Measurements from ENCODE around the gene USH2A. TPM values are rescaled to one million over a fixed set of nuclear protein-coding genes. Genes with fewer than 3 reads are reported as not detected.

Gene USH2A
- total RNA-seq, 1 experiment from 2014 or later, result not detected

DNA sequence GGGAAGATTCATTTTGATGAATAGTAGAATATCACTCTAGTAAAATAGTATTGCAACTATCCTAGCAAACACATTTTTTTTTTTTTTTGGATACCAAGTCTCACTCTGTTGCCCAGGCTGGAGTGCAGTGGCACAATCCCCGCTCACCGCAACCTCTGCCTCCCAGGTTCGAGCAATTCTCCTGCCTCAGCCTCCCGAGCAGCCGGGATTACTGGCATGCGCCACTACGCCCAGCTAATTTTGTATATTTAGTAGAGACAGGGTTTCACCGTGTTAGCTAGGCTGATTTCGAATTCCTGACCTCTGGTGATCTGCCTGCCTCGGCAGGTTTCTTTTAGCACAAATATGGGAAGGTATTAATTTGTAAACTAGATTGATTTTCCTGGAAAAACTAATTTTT lies 822.4 kb downstream of the USH2A start:
- no peak for DNase-seq (ENCODE audit: low spot score)

DNA sequence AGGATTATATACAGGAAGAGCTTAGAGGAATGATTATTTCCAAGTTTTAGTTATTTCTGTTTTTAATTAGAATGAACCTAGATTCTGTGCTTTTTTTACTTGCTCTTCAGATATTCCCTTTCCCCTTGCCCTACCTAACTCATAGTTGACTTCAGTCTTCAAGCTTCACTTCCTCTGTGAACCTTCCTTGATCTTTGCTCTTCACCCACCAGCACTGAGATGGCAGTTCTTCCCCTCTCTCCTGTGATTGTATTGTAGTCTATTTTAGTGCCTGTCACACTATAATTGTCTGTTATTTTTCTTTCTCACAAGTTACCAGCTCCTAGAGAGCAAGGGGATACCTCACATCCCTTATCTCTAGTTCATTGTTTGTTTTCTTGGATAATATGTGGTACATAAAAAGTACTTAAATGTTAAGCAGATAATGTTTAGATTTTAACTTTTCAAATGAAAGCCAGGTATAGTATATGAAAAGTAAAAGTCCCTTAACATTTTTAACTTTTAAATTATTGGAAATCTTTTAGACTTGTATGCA lies 822.9 kb downstream of the USH2A start:
- no peak for DNase-seq (ENCODE audit: low spot score)

DNA sequence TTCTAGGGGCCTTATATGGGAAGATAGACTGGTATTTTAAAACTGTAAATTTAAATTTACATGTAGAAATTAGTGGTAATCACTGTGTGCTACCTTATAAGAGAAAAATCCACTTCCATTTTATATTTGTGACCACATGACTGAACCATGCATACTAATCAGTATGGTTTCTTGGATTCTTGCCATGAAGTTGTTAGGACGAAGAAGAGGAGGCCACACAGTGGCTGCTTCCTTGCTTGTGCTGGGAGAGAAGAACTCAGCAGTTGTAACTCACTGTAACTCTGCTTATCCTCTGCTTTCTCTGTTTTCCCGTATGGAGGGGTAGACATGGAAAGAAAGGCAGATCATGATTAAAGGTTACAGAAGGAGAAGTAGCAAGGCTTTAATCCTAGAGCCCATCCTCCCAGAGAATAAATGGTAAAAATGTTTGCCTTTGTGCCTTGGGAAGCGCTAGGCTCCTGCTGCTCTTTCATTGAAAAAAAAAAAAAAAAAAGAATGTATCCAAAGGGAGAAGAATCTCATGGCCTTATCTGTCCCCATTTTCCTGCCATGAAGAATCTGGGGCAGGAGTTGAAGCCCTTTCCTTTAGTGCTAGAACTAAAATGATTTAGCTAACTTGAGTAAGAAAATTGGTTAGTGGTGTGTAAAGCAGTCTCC lies 823.7 kb downstream of the USH2A start:
- no peak for DNase-seq (ENCODE audit: low spot score)

DNA sequence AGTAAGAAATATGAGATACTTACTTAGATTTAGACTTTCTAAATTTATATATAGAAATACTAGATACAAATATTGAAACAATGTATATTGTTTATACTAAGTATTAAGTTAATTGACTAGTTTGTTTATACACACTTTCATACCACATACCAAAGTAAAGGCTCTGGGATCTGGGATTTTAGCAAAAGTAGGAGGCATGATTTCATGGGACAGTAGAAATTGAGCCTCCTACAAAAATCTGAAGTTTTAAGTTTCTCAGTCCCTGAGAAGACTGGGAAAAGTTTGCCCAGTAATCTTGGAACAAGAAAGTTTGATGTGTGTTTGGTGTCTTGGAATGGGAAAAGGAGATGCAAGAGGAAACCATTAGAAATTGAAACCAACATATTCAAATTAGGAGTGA lies 825.3 kb downstream of the USH2A start:
- no peak for DNase-seq (ENCODE audit: low spot score)

DNA sequence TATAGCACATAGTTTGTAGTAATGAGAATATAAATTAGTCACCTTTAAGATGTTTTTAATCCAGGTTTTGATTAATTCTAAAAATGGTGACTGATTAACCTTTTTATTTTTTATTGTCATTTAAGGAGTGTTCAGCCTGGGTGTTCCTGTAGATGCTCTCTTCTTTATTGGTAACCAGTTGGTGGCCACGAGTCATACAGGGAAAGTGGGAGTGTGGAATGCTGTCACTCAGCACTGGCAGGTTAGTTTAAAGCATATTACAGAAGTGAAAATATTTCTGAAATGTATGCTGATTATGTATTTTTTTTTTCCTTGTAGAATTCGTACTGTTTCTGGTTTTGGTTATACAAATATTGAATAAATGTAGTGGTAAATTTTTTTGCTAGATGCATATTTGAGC lies 828.0 kb downstream of the USH2A start:
- DNase-seq (ENCODE audit: low spot score), result no peak

DNA sequence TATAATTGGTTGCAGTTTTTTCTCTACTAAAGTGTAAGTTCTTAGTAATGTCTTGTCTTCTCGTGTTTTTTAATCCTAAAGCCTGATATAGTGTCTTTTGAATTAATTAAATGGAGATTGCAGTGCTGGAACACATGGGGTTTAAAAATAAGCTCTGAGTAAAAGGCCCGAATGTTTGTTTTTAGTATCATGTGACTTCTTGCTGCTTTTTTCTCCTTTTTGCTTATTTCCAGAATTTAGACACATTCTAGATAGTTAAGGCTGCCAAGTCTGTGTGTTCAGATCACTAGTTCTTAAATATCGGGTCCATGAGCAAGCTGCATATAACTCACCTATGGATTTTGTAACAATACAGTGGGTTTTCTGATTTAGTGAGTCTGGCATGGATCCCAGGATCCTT lies 828.6 kb downstream of the USH2A start:
- no peak for DNase-seq (ENCODE audit: low spot score)

DNA sequence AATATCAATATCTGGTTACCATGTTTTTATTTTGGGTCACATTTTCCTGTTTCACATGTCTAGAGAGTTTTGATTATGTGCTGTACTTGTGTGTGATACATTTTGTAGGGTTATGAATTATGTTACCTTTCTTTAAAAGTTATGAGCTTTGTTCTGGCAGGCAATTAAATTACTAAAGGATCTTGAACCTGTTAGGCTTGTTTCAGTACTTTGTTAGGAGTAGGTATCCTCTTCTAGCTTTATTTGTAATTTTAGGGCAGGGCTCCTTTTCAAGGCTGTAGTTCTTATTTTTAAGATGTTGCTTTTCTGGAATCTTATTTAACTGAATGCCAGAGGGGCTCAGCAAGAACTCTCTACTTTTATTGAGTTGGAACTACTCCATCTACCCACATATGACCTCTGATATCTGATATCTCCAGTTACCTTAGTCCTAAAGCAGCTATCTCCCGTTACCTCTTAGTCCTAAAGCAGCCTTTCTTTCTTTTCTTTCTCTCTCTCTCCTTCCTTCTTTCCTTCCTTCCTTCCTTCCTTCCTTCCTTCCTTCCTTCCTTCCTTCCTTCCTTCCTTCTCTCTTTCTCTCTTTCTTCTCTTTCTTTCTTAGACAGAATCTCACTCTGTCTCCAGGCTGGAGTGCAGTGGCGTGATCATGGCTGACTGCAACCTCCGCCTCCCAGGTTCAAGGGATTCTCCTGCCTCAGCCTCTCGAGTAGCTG lies 832.3 kb downstream of the USH2A start:
- no peak for DNase-seq (ENCODE audit: low spot score)

DNA sequence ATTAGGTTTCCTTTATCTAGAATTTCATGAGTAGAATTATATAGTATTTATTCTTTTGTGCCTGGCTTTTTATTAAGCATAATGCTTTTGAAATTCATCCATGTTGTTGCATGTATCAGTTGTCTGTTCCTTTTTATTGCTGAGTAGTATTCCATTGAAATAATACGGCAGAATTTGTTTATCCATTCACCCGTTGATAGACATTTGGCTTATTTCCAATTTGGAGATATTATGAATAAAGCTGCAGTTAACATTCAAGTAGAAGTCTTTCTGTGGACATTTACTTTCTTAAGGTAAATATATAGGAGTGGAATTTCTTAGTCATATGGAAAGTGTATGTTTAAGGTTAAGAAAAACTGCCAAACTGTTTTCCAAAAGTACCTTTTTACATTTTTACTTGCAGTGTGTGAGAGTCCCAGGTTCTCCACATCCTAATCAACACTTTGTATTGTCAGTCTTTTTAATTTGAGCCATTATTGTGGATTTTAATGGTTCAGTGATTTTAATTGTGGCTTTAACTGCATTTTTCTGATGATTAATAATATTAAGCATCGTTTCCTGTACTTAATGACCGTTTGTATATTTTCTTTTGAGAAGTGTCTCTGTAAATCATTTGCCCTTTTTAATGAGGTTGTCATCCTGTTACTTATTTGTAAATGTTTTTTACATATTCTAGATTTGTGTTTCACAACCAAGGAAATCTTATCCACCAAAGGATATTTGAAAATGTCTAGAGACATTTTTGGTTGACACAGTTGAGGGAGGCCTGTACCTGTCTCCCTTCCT lies 833.4 kb downstream of the USH2A start:
- no peak for DNase-seq (ENCODE audit: low spot score)

DNA sequence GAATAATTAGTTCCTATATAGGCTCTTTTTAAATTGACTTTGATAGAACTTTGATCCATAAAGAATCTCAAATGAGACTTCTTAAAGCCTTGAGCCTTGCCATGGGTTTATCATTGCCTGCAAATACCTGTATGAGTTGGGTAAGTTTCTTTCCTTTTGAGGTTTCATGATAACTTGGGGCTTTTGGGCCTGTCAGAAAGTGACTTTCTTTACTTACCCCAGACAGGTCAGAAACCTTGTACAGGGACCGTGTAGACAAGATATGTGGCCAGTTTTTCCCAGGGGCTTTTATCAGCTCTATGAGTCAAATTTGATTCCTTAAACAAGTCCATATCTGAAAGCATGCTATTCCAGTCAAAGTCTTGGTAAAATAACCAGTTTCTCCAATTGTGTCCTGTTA lies 838.9 kb downstream of the USH2A start:
- no peak for DNase-seq (ENCODE audit: low spot score)

DNA sequence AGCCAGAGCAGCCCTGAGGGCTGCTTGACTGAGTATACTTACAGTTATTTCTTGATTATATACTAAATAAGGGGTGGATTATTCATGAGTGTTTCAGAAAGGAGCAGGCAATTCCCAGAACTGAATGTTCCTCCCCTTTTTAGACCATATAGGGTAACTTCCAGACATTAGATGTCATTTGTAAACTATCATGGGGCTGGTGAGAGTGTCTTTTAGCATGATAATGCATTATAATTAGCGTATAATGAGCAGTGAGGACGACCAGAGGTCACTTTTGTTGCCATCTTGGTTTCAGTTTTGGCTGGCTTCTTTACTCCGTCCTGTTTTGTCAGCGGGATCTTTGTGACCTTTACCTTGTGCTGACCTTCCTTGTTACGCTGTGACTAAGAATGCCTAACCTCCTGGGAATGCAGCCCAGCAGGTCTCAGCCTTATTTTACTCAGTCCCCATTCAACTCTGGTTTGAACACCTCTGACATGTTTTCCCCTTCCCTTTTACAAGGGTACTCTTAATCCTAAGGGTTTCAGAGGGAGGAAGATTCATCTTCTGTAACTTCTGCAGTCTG lies 840.0 kb downstream of the USH2A start:
- peak; percentile 73 for DNase-seq (ENCODE audit: low spot score)

DNA sequence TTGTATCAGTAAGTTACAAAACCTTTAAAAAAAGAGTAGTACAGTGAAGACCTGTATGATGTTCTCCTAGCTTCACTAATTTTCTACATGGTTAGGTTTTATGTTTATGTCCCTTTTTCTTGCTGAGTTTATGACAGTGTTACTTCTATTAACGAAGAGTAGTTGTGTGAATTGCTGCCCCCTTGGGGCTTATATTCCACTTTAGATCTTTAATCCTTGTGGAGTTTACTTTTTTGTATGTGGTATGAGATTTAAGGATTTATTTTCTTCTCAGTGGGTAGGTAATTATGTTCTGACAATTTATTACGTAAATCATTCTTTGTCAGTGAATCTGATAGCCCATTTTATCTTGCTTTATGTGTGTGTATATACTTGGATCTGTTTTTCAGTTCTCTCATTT lies 841.4 kb downstream of the USH2A start:
- DNase-seq (ENCODE audit: low spot score), result no peak

Small RNA genes lying within 50 kb of the gene (small RNA-seq; reads per million reads assigned to genes)
- not detected for gene MRPS18BP1
- not detected for gene RF00108
